GM19397 (cell line): ENCODE data around the gene CYP4F22.
"Not testable (repeated sequence)": the region's sequence is repeated elsewhere in the genome, so short reads cannot be mapped to it uniquely, and the experiment has no call there.

Experiments
- ATAC-seq: cut with Tn5 transposase; IDR thresholded peaks from one replicate; pipeline ENCODE4 v1.9.1; 2021; ENCODE audit warnings: mild to moderate bottlenecking, moderate library complexity; ENCODE audit not compliant: unreplicated experiment

Gene CYP4F22

DNA sequence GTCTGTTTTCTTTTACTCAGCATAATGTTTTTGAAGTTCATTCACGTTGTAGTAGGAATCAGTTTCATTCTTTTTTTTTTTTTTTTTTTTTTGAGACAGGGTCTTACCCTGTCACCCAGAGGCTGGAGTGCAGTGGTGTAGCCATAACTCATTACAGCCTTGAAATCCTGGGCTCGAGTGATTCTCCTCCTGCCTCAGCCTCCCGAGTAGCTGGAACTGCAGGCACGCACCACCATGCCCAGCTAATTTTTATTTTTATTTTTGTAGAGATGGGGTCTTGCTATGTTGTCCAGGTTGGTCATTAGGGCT, 25.2 kb downstream of the CYP4F22 start:
- not testable (repeated sequence) for ATAC-seq

DNA sequence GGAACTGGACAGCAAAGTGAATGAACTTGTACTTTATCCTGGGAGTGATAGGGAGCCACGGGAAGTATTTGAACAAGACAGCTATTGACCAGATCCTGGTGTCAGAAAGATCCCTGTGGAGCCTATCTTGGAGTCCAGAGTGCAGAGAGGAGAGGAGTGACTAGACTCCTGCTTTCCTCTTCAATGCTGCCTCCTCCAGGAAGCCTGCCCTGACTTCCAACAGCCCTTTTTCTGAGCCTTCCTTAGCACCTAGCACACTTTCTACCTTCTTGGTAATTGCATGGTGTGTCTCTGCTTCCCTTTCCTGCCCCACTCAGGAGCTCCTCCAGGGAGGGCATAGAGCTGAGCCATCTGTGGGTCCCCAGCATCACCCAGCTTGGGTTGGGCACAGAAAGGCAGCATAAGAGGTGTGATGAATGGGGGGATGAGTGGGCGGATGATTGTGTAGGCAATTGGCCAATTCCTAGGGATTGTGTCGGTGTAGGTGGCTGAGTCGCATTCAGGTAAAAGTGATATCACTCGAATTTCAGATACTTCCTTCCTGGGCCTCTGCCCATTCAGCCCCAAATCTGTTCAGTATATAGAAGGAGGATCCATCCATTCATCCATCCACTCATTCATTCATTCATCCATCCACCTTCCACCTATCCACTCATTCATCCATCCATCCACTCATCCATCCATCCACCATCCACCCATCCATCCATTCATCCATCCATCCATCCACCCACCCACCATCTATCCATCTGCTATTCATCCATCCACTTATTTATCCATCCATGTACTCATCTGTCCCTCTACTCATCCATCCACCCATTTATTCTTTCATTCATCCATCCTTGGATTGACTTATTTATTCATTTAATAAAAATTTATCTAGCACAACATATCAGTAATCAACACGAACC, 26.9 kb downstream of the CYP4F22 start:
- ATAC-seq, result no peak

DNA sequence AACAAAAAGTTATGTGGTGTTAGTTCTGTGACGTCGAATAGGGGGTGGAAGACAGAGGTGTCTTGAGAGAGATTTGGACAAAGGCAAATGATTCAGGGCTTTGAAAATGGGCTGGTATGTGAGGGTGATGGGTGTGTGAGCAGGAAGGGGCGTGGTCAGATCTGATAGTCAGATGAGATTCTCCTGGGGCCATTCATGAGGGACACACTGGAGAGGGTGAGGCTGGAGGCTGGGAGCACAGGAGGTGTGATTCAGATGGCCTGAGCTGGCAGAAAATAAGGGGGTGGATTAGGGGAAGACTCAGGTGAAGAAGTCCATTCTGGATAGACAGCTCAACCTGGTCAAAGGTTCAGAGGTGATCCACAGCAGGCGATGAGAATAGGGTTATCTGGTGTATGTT, 28.0 kb downstream of the CYP4F22 start:
- ATAC-seq, result no peak

DNA sequence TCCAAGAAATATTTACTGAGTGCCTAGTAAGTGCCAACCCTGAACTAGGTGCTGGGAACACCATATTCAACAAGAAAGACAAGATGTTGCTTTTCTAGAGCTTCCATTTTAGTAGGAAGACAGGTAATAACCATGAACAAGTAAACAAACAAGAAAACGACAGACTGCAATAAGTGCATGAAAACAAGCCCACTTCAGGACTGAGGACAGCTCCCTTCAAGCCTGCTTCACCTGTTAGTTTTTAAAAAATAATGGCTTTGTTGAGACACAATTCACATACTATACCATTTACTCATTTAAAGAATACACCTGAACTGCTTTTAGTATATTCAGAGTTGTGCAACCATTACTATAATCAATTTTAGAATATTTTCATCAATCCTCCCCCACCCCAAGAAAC, 30.4 kb downstream of the CYP4F22 start:
- no peak for ATAC-seq

DNA sequence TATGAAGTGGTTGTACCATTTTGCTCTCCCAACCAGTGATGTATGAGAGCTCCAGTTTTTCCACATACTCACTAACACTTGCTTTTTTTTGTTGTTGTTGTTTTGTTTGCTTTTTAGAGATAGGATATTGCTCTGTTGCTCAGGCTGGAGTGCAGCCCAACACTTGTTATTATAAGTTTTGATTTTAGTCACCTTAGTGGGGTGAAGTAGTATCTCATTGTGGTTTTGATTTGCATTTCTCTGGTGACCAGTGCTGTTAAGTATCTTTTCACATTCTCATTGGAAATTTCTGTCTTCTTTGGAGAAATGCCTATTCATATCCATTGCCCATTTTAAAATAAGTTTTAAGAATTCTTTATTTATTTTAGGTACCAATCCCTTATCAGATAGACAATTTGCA, 31.3 kb downstream of the CYP4F22 start:
- ATAC-seq, result no peak

DNA sequence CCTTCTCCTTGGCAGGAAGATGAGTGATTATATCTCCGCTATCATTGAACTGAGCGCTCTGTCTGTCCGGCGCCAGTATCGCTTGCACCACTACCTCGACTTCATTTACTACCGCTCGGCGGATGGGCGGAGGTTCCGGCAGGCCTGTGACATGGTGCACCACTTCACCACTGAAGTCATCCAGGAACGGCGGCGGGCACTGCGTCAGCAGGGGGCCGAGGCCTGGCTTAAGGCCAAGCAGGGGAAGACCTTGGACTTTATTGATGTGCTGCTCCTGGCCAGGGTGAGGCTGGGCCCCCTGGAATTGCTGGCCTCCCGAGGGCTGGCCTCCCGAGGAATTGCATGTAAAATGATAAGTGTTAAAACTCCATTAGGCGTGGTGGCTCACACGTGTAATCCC, 32.1 kb downstream of the CYP4F22 start:
- ATAC-seq, result no peak

DNA sequence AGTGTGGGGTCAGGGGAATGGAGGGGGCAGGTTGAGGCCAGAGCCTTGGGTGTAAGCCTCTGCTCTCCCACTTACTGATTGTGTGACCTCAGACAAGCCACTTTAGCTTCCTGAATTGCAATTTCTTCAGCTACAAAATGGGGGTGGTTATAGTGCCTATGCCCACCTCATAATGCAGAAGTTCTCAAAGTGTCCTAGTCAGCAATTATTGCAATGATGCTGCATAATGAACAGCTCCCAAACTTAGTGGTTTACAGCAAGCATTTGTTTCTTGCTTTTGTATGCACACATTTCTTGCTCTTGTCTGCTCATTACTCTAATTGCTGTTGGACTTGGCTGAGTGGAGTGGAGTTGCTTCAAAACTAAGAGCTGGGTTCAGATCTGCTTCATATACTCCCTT, 36.0 kb downstream of the CYP4F22 start:
- ATAC-seq, result no peak

DNA sequence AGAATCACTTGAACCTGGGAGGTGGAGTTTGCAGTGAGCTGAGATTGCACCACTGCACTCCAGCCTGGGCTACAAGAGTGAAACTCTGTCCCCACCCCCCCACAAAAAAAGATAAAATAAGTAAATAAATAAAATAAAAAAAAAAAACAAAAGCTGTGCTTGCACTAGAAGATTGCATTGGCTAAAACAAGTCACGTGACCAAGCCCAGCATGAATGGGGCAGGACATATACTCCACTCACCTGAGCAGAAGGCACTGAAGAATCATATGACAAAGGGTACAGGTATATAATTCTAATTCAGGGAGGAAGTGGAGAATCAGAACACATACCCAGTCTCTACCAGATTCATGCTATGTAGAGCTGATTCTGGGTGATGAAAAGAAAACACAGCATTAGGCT, 36.6 kb downstream of the CYP4F22 start:
- ATAC-seq, result no peak

DNA sequence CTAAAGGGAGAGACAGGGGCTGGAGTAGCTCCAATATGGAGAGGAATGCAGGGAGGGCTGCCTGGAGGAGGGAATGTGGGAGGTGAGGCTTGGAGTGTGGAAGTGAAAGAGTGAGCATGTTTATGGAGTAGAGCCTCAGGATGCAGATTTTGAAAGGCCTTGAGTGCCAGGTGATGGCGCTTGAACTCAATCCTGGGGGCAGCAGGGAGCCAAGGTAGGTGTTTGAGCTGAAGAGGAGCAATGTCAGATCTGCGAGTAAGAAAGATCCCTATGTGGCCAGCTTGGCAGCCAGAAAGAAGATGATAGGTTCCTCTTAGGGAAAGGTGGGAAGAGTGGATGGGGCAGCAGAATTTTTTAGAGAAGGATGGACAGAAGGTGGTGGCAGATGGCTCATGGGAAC, 40.3 kb downstream of the CYP4F22 start:
- no peak for ATAC-seq

DNA sequence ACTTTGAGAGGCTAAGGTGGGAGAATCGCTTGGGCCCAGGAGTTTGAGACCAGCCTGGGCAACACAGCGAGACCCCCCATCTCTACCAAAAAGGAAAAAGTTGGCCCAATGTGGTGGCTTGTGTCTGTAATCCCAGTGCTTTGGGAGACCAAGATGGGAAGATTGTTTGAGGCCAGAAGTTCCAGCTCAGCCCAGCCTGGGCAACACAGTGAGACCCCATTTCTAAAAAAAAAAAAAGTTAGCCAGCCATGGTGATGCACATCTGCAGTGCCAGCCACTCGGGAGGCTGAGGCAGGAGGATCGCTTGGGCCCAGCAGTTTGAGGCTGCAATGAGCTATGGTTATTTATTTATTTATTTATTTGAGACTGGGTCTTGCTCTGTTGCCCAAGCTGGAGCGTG, 41.3 kb downstream of the CYP4F22 start:
- no peak for ATAC-seq

DNA sequence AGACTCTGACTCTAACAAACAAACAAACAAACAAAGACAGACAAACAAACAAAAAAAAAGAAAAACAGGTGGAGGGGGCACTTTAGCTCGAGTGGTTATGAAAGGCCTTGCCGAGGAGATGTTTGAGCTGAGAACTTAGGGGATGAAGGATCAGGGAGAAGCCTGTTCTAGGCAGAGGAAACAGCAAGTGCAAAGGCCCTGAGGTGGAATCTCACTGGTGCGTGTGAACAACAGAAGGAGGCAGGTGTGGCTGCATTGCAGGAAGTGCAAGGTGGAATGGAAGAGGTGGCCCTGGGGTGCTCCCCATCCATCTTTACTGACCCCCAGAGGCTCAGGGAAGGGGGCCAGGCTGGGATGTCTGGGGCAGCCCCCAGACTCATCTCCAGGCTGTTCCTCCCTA, 41.9 kb downstream of the CYP4F22 start:
- ATAC-seq, result no peak

DNA sequence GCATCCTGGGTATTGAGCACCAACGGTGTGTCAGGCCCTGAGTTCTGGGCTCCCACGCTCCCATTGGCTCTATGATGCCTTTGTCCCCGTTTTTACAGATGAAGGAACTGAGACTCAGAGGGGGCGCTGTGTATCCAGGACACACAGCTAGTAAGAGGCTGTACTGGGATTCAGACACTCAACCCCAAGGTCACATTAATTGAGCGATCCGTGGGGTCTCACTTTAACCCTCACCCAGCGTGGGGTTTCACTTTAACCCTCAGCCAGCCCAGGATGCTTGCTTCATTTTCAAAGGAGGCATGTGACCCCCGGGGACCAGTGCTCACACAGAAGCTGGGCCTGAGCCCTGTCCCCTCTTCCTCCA, 42.6 kb downstream of the CYP4F22 start:
- no peak for ATAC-seq

DNA sequence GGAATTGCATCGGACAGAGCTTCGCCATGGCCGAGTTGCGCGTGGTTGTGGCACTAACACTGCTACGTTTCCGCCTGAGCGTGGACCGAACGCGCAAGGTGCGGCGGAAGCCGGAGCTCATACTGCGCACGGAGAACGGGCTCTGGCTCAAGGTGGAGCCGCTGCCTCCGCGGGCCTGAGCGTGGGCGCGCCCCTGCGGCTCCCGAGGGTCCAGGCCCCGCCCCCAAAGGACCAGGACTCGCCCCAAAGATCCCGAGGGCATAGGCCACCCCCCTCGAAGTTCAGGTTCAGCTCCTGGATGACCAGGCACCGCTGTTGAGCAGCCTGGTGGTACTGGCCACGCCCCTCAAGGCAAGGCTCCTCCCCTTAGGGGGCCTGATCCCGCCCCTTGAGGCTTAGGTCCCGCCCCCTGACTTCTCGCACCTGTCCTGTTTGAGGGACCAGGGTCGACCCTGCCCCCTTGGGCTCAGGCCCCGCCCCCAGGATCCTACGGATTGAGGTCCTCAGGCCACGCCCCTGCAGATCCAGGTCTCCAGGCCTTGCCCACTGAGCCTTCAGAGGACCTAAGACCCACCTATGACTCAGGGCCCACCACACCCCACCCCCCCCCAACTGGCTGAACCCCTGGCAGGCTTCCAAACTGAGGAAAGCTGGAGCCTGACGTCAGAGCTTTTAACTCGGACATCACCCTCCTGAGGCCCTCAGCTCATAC, 43.1 kb downstream of the CYP4F22 start:
- ATAC-seq, result no peak

DNA sequence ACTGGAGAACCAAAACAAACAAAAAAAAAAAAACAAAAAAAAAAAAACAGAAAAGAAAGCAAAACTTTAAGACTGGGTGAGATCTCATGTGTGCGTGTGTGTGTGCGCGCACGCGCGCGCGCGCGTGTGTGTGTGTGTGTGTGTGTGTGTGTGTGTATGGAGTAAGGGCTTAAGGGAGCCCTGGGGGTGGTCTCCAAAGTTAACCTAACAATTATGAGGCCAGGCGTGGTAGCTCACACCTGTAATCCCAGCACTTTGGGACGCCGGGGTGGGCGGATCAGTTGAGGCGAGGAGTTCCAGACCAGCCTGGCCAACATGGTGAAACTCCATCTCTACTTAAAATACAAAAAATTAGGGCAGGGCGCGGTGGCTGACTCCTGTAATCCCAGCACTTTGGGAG, 46.7 kb downstream of the CYP4F22 start:
- no peak for ATAC-seq

DNA sequence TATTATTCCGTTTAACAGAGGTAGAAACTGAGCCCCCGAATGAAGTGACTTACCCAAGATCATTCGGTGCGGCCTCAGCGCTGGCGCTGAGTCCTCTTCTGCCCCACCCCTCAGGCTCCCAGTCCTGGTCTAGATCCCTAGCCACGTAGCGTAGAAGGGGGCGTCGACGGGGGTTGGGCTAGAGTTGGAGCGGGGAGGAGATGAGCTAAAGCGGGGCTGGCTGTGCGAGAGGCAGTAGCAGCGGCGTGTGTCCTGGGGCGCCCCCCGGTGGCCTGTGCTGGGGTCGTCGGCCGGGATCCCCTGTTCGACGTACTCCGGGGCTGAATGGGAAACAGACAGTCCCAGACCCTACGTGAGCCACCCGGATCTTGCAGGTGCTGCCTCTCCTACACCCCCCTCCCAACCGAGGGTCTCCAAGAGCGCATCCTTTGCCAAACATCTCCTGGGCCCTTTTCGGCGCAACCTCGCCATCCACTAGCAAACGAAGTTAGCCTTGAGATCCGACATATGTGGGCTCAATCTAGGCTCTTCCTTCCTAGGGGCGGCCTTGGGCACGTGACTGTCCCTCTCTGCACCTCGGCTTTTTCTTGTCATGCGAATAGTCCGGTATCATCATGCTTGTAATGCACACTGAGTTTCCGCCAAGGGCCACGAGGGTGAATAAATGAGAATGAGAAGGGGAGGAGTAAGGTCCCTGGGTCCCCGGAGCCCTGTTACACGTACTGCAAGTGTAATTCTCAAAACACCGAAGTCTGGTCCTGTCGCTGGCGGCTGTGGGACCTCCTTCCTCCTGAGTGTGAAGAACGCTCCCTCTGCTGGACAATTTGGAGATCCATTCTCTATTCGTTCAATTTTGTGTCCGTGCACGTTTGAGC, 47.7 kb downstream of the CYP4F22 start:
- peak; percentile 62 for ATAC-seq

DNA sequence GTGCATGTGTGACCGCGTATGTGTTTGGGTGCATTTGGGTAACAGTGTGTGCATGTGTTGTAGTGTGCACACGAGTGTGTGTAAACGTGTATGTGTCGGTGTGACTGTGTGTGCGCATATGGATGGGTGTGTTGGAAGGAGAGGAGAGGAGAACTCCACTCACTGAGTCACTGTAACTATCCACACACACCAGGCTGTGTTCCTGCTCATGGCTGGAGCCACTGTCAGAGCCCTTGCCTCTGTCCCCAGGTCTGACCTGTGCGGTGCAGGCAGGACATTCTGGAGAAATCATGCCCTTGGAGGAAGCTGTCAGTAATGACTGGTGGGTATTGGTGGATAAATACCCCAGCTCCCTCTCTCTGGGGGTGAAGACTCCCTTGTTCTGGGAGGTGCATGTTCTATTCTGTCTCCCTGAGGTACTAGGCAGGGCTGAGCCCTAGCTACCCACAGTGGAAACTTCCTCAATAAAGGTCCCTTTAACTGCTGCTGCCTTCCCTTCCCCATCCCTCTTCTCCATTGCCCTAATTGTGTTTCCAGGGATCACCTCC, 48.4 kb downstream of the CYP4F22 start:
- no peak for ATAC-seq

DNA sequence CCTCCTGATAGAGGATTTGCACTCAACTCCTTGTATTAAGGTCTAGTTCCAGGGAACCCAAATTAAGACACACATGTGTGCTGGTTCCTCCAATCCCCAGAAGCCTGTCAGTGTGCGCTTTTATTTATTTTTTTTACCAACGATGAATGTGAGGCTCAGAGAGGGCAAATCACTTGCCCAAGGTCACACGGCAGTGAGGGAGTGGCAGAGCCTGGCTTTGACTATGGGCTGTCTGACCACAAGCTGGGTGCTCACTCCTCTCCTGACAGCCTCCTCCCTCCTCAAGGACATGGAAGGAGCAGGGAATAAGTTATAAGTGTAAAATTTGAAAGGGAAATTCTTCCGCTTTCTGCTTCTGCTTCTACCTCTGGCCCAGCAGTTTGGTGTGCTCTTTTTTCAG, 48.9 kb downstream of the CYP4F22 start:
- ATAC-seq, result no peak

DNA sequence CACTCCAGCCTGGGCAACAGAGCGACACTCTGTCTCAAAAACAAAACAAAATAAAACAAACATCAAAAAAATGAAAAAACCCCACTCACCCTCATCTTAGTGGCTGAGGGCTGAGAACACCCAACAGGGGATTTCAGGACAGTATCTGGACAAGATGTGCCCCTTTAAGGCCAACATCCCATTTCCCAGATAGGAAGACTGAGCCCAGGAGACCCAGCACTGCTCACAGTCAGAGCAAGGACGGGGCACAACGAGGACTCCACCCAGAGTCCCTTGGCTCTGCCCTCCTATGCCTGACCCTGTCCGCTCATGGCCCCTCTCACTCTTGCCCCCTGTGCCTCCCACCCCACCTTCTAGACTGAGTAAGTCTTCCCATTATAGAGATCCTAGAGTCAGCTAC, 53.8 kb downstream of the CYP4F22 start:
- ATAC-seq, result no peak

DNA sequence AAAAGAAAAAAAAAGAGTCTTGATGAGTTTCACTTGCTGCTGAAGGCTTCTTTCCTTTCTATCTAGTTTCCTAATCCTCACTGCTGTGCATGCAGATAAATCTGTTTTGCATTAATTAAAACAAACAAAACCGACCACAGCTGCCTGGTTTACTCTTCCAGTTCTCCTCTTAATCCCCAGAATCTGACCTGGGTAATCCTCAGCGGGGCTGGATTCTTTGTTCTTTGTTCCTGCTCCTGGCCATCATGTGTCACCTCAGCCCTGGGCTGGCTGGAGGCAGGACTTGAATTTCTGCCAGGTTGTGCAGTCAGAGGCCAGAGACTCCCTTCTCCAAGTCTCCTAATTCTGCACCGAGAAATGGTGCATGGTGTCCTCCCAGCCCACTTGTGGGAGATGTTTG, 54.5 kb downstream of the CYP4F22 start:
- no peak for ATAC-seq

DNA sequence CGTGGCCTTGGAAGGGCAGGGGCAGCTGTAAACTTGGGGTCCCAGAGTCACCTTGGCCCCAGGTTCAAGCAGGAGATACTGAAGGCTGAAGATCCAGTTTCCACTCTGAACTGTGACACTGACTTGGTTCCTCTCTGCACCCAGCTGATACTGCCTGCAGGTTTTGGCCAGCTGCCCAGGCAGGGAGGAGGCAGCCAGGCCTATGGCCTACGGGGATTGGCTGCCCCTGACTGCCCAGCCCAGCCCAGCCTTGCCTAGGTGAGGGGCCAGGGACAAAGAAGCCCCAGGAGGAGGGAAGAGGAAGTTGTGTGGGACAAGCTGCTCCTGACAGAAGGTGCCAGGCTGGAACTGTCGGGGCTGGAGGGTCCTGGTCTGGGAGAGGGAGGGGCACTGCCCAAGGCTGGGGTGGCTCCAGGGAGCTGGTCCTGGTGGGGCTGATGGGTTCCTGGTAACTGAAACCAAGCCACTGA, 55.0 kb downstream of the CYP4F22 start:
- ATAC-seq, result no peak

DNA sequence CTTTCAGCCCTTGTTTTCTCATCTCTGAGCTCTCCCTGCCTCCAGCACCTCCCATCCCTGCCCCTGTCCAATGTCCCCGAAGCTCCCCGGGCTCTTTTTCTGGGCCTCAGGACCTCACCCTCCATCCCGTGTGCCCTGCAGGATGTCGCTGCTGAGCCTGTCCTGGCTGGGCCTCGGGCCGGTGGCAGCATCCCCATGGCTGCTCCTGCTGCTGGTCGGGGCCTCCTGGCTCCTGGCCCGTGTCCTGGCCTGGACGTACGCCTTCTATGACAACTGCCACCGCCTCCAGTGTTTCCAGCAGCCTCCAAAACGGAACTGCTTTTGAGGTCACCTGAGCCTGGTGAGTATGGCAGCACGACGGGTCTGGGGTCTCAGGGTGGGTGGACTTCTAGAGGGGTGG, 55.6 kb downstream of the CYP4F22 start:
- ATAC-seq, result no peak
